ENCODE results near the gene SEMA3A.

DNA sequence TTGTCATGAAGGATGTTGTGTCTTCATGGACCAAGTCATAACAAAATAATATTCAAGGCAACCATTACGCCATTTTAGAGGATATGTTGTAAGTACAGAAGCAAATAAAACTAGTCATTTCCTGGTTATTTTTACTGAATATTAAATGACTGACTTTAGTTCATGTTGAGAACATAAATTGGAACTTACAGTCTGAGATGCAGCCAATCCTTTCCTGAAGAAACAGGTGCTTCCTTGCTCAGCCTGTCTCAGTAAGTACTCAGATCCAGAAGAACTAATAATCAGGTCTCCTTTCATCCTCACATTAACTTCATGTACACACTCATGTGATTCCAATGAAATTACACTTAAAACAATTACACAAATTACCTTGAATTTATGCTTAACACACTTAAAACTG is 12.3 kb downstream of the SEMA3A start:
- TF ChIP-seq CTCF (IDR thresholded peaks at IDR 0.05), result no peak
- TF ChIP-seq SIN3A (IDR thresholded peaks at IDR 0.05; ENCODE audit: borderline replicate concordance, insufficient read depth, low read depth, low read length), result no peak
- TF ChIP-seq REST (IDR thresholded peaks at IDR 0.05; ENCODE audit: insufficient read depth in 1 of 2, low read depth in 2 of 2, low read length in 1 of 2), result no peak
- no peak for TF ChIP-seq TCF7L2 (IDR thresholded peaks at IDR 0.05; ENCODE audit: low read depth, low read length)
- TF ChIP-seq POLR2AphosphoS5 (IDR thresholded peaks at IDR 0.05; ENCODE audit: low read depth, low read length), result no peak

Measured in Panc1 (cell line).